ENCODE results near the gene INCA1. TPM values are rescaled to one million over a fixed set of nuclear protein-coding genes. Genes with fewer than 3 reads are reported as not detected.

INCA1 gene
- total RNA-seq, 1 donor, result not detected

GRCh38 chr17:4972752-4973151 is 24.6 kb downstream of the INCA1 start:
- no peak for DNase-seq (ENCODE audit: low read depth in 2 of 3, low spot score in 2 of 3)

- no peak for DNase-seq (ENCODE audit: low read depth in 2 of 3, low spot score in 2 of 3)
Observed at GRCh38 chr17:4972322-4972721, 25.0 kb downstream of the INCA1 start.

DNA sequence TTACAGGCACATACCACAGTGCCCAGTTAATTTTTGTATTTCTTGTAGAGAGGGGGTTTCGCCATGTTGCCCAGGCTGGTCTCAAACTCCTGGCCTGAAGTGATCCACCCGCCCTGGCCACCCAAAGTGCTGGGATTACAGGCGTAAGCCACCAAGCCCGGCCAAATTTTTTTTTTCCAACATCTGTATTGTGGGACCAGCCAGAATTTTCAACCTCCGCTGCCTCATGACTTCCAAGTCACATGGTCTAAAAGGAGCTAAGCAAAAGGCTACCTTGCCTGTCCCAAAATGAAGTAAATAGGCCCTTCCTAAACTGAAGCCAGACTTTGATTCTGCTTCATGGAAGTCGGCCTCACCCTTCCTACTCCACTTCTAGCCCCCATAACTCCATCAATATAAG is 25.5 kb downstream of the INCA1 start:
- DNase-seq (ENCODE audit: low read depth in 2 of 3, low spot score in 2 of 3), result no peak

- no peak for DNase-seq (ENCODE audit: low read depth in 2 of 3, low spot score in 2 of 3)
Observed at GRCh38 chr17:4970273-4970672, 27.0 kb downstream of the INCA1 start.

- DNase-seq (ENCODE audit: low read depth in 2 of 3, low spot score in 2 of 3), result no peak
Observed at GRCh38 chr17:4969551-4970173, 27.7 kb downstream of the INCA1 start.

DNA sequence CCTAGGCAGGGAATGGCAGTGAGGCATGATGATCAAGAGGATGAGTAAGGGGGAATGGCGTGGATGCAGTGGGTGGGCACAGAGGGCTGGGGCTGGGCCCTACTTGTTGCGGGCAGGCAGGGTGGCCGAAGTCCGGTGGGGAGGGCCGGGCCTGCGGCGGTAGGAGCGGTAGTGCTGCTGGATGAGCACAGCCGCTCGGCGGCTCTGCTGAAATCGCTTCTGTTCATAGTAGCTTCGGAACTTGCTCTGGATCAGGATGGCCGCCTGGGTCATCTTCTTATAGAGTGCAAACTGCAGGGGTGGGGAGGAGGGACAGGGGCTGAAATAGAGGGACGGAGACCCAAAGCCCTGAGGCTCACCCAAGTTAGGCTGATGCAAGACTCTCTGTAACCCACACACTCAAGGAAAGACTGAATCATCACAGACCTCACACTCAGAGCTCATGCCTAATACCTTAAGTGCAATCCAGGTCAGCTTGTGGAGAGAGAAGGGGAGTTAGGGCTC is 28.2 kb downstream of the INCA1 start:
- DNase-seq (ENCODE audit: low read depth in 2 of 3, low spot score in 2 of 3), result no peak

DNA sequence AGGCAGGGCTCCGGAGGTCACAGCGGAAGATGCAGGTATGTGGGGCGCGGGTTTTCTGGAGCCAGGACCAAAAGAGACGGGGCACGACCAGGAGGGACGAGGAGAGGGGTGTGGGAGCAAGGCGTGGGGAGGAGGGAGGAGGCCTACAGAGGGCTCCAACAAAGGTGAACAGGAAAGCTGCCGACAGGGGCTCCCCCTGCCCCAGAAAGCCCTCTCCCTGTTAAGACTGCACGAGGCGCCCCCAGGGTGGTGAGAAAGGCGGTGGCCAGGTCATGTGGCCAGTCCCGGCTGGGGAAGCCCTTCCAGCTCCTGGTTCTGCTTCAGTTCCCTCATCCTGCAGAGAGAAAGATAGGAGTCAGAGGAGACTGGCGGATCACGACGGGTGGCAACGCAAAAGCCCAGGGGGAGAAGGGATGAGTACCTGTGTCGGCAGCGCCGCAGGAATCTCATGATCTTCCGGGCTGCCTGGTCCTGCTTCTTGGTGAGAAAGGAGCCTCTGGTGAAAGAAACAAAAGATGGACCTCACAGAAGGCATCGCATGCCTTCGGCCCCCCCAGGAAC is 28.8 kb downstream of the INCA1 start:
- DNase-seq (ENCODE audit: low read depth in 2 of 3, low spot score in 2 of 3), result no peak

DNA sequence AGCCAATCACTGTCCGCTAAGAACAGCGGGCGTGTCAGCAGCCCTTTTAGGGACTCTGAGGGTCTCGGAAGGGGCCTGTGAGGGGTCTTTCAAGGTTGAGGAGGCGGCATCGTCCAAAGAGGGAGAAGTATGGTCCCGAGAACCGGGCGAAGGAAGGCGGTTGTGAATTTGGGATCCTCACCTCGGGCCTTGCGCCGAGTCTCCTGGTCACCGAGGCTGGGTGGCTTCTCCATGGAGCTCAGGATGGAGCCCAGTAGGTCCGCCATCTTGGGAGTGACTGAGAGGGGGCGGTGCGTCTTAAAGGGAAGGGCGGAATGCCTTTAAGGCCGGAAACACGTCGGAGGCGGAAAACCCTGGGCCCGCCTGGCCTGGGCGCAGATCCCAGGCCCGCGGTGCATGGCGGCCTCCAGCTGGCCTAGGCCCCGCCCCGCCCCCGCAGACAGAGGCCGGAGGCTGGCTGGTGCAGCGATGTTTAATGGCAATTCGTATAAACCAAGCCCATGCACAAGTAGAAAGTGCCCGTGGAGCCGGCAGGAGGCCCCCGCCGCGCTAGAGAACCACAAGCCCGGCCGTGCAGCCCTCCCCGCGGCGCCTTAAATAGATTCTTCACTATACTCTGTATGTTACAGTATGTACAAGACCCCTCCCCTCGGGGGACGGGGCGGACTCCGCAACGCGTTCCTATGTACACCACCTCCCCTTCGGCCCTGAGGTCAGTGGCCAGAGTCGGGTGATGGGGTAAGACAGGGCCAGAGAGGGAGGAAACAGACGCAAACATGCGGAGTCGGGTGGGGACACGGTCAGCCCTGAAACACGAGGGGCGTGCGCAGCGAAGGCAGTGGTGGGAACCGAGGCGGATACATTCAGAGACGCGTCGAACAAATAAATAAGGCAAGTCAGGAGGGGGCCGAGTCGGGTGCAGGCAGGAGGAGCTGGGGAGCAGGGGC is 29.5 kb downstream of the INCA1 start, which contains the start of gene SPAG7:
SPAG7 (minus strand) TSS at position 279 of the 947 bp plus-strand sequence; CDS start at position 266, 13 bp downstream.
- peak; percentile 95 to 98 (median 97) for DNase-seq (ENCODE audit: low read depth in 2 of 3, low spot score in 2 of 3)

GRCh38 chr17:4966844-4967538 is 30.3 kb downstream of the INCA1 start:
- DNase-seq (ENCODE audit: low read depth in 2 of 3, low spot score in 2 of 3), result peak in 2 of 3 donors; percentile 99 to 100

- no peak for DNase-seq (ENCODE audit: low read depth in 2 of 3, low spot score in 2 of 3)
Observed at GRCh38 chr17:4965311-4965986, 31.9 kb downstream of the INCA1 start.

DNA sequence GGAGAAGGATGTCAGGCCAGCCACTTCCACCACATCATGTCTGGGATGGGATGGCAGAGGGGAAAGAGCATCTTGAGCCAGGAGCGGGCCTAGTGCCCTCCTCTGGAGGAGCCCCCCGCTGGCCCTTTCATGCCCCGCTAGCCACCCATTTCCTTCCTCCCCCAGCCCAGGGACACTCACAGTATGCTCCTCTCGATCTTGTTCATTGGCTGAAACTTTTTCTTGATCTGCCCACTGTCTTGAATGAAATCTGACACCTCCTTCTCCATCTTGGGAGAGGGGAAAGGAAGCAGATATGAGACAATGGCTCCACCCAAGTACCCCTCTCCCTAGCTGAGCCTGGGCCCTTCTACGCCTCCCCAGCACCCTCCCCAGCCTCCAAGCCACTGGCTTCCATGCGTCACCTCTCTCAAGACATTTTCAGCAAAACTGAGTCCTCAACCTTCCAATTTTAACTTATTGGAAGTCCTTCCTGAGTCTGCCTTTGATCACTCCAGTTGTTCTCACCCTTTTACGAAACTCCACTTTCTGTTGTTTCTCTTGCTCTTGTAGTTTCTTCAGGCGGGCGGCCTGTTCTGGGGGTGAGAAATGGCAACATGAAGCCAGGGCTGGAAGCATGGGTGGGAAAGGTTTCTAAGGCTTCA is 36.9 kb downstream of the INCA1 start:
- no peak for DNase-seq (ENCODE audit: low read depth in 2 of 3, low spot score in 2 of 3)

GRCh38 chr17:4959261-4959965 is 37.9 kb downstream of the INCA1 start:
- no peak for DNase-seq (ENCODE audit: low read depth in 2 of 3, low spot score in 2 of 3)

- no peak for DNase-seq (ENCODE audit: low read depth in 2 of 3, low spot score in 2 of 3)
Observed at GRCh38 chr17:4958102-4958501, 39.2 kb downstream of the INCA1 start.

- peak in 1 of 3 donors; percentile 65 for DNase-seq (ENCODE audit: low read depth in 2 of 3, low spot score in 2 of 3)
Observed at GRCh38 chr17:4956493-4957061, 40.7 kb downstream of the INCA1 start.

DNA sequence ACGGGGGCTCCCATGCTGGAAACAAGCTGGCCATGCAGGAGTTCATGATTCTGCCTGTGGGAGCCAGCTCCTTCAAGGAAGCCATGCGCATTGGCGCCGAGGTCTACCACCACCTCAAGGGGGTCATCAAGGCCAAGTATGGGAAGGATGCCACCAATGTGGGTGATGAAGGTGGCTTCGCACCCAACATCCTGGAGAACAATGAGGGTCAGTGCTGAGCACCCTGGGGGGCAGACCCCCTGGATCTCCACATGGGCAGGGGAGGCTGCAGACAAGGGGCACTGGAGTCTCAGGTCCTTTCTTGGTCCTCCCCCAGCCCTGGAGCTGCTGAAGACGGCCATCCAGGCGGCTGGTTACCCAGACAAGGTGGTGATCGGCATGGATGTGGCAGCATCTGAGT is 42.2 kb downstream of the INCA1 start:
- no peak for DNase-seq (ENCODE audit: low read depth in 2 of 3, low spot score in 2 of 3)

GRCh38 chr17:4953451-4953961 is 43.8 kb downstream of the INCA1 start:
- DNase-seq (ENCODE audit: low read depth in 2 of 3, low spot score in 2 of 3), result no peak

DNA sequence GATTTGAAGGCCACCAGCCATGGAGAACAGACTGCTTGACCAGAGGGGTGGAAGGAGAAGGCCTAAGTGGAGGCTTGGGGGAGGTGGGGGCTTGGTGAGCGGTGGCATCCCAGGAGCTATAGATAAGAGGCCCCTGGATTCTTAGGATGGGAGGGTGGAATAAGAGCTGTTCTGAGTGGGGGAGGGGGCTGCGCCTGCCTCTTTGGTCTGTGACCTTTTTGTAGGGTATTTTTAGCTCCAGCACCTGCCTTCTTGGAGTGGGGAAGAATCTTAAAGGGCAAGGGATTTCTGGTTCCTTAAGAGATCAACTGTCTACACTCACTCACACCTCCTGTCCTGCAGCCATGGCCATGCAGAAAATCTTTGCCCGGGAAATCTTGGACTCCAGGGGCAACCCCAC is 45.8 kb downstream of the INCA1 start:
- no peak for DNase-seq (ENCODE audit: low read depth in 2 of 3, low spot score in 2 of 3)

DNA sequence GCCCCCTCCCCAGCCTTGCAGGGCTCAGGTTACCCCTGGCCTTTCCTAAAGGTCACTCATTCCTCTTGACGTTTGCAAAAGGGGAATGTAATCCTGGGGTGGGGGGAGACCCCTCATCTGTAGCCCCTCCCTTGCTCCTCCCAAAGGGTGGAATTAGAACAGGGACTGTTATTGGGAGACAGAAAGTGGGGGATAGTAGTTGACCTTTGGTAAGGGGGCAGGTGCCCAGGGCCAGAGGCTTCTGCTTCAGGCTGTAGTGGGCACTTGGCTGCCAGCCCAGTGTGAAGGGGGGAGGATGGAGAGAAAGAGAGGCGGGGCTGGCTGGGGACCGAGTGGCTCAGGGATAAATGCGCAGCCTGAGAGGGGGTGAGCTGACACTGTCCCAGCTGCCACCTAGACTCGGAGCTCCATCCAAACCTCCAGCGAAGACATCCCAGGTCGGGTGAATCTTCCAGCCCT is 46.5 kb downstream of the INCA1 start, which contains the start of gene ENO3:
ENO3 (plus strand) TSS at position 374 of the 459 bp plus-strand sequence. CDS start 711 bp downstream, outside the sequence.
- DNase-seq (ENCODE audit: low read depth in 2 of 3, low spot score in 2 of 3), result no peak

Measured in hematopoietic multipotent progenitor cell (in vitro differentiated cells).